Astrocyte of the cerebellum (primary cell): ENCODE measurements around the gene GRID2IP.

Source experiments
- DNase-seq: peaks from one replicate; pipeline ENCODE4 v3.0.0-alpha.2; 2011; ENCODE audit warnings: low read depth
- H3K4me3 ChIP-seq: 2 replicates; pipeline ENCODE4 v1.5.1; 2011; ENCODE audit warnings: mild to moderate bottlenecking, low read depth, low read length, moderate library complexity
- CTCF ChIP-seq: IDR thresholded peaks from 2 replicates; pipeline ENCODE4 v1.5.1; 2012; ENCODE audit warnings: low read length, low read depth, moderate library complexity, mild to moderate bottlenecking; ENCODE audit errors: missing control alignments
- in situ Hi-C: cut with HindIII; loops from 2 replicates; pipeline ENCODE4 v1.10.0; 2017; ENCODE audit warnings: low sequenced_read_pairs

The GRID2IP gene

GRCh38 chr7:6571160-6571779 is 20.0 kb upstream of the GRID2IP start:
- no peak for DNase-seq
- no peak overlapping the region for H3K4me3 ChIP-seq
- no peak for TF ChIP-seq CTCF
- in situ Hi-C loops: no loop called here

DNA sequence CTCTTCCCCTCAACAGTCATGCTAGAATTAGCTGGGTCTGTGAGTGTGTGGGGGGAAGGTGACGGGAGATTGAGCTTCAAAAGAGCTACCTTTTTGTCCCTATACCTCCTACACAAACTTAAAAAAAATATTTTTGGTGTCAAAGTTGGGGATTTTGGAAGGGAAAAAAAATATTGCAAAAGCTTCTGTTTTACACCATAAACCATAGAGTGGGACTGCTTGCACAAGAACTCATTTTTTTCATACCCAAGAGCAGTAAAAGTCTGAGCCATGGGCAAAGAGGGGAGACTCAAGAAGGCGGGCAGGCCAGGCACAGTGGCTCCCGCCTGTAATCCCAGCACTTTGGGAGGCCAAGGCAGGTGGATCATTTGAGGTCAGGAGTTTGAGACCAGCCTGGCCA is 16.6 kb upstream of the GRID2IP start:
- in situ Hi-C loops: no loop called here
- DNase-seq: no peak
- no peak overlapping the region for H3K4me3 ChIP-seq
- no peak for TF ChIP-seq CTCF

GRCh38 chr7:6565655-6566054 is 14.4 kb upstream of the GRID2IP start:
- no peak for TF ChIP-seq CTCF
- in situ Hi-C loops: no loop called here
- no peak overlapping the region for H3K4me3 ChIP-seq
- DNase-seq: no peak

- no peak for DNase-seq
- in situ Hi-C loops: no loop called here
- TF ChIP-seq CTCF: no peak
- H3K4me3 ChIP-seq: no peak overlapping the region
Measured at GRCh38 chr7:6563936-6564770, 12.9 kb upstream of the GRID2IP start.

DNA sequence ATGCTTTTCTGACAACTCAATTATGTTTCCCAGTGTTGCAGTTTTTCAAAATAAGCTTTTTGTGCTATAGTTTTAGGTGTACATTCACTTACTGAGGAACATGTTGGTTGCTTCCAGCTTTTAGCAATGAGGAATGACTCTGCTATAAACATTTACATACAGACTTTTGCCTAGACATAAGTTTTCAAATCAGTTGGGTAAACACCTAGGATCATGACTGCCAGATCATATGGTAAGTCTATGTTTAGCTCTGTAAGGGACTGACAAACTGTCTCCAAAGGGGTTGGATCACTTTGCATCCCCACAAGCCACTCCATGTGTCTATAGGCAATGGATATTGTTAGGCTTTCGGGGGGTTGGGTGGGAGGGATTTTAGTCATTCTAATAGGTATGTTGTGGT is 10.8 kb upstream of the GRID2IP start:
- no peak for DNase-seq
- H3K4me3 ChIP-seq: no peak overlapping the region
- no peak for TF ChIP-seq CTCF
- in situ Hi-C loops: no loop called here

DNA sequence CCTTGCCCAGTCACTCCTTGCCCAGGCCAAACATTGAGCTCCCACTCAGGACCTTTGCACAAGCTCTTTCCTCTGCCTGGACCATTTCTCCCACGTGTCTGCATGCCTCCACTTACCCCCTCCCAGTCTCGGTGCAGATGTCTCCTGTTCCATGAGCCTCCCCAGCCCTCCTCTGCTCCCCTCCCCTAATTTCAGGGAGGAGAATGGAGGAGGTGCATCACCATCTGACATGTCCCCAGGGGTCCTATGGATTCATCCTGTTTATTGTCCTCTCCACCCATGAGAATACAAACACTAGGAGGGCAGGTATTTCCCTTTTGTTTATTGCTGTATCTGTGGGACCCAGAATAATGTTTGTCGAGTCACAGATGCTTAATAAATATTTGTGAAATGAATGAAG is 8.6 kb upstream of the GRID2IP start:
- in situ Hi-C loops: no loop called here
- TF ChIP-seq CTCF: no peak
- H3K4me3 ChIP-seq: no peak overlapping the region
- DNase-seq: no peak
